ENCODE measurements around the gene FOXF1.

The FOXF1 gene

GRCh38 chr16:86528061-86528929 is 18.0 kb downstream of the FOXF1 start:
- intact Hi-C loops (cut with DNase I) = no loop called here
- DNase-seq = peak in 3 of 10 donors; percentile 50 to 60 (median 53)

GRCh38 chr16:86529160-86529559 is 18.8 kb downstream of the FOXF1 start:
- intact Hi-C loops (cut with DNase I) = no loop called here
- peak in 3 of 10 donors; percentile 8 to 45 (median 35) for DNase-seq

DNA sequence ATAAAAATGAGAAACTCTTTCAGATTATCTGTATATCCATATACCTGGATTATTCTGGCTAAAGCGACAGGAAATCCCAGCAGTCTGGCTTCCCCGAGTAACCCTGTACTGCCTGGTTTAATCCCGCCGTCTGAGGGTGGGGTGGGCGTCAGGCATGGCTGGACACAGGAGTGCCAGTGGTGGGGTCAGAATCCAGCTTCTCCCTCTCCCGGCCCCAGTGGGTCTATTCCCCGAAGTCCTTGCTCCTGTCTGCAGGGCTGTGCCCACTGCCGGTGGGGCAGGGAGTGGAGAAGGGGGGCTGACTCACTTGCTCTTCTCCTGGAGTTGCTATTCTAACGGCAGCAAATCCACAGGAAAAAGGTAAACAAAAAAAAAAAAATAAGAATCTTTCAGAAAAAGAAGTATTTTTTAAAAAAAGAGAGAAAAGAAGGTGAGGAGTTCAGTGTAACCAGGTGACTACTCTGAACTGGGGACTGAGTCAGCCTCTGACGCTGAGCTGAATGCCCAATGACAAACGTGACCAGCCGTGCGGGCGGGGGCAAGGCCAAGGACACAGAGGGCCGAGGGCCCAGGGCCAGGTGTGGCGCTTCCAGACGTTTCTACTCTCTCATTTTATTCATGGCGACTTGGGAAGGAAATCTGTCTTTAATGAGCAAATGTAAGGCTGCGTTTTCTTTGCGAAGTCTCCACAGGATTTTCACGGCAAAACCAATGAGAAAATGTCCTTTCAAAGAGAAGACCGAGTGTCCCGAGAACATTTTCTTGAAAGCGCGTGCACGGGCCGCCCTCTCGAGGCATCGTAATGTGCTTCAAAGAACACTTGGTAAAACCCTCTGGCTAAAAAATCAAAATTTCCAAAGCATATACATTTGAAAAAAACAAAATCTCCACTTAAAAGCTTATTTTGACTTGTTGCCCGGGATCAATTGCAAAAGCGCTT is 20.2 kb downstream of the FOXF1 start:
- DNase-seq = peak in 3 of 10 donors; percentile 72 to 82 (median 79)
- intact Hi-C loops (cut with DNase I) = no loop called here

GRCh38 chr16:86531191-86531545 is 20.8 kb downstream of the FOXF1 start:
- DNase-seq = peak; percentile 69 to 97 (median 85)
- intact Hi-C loops (cut with DNase I) = no loop called here

DNA sequence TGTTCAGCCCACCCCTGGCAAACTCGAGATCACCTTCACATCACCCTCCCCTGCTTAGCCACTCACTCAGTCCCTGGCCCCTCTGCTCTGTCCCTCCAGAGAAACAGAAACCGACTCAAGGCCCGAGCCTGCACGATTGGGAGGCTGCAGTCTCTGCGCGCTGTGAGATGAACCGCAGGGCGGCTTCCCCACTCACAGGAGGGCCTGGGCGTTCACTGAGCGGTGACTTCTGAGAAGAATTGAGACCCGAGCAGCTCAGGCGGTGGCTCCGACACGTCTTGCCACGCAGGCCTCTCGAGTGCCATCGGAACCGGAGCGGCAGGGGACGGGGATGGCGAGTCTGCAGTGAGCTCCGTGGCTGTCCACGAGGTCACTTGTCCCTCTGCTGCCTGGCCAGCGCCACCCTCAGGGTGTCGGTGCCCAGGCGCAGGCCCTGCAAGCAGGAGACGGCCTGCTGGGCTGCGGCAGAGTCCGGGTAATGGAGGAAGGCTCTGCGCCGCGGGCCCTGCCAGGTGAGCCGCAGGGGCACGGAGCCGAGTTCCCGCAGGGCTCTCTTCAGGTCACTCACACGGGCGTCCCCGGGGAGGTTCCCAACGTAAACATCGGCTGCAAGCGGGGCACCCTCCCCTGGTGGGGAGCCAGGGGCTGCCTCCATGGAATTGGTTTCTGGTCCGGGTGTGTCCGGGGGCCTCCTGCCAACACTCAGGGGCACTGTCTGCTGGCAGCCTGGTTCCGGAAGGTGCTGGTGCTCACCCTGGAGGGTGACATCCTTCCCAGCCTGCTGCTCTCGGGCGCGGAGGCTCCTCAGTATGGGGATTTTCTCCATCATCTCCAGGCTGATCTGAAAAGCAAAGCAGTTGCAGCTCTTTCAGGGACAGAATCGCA is 21.6 kb downstream of the FOXF1 start:
- peak in 3 of 10 donors; percentile 66 to 83 (median 75) for DNase-seq
- intact Hi-C loops (cut with DNase I) = no loop called here

GRCh38 chr16:86532526-86532815 is 22.1 kb downstream of the FOXF1 start:
- intact Hi-C loops (cut with DNase I) = no loop called here
- peak in 1 of 10 donors; percentile 27 for DNase-seq

DNA sequence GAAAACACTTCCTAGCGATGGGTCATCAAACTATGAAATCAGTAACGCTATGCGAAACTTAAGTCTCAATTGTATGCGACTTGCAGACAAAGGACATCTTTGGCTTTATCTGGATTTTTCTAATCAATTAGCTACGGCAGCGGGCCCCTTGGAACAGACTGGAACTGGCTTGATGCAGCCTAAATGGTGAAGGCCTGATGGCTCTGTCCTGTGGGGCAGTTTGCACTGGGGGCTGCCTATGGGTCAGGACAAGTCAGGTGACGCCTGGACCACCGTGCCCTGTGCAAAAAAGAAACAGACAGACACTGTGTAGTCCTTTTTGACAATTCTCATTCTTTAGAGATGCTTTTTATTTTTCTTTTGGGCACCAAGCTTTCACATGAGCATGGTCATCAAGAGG is 22.7 kb downstream of the FOXF1 start:
- intact Hi-C loops (cut with DNase I) = no loop called here
- DNase-seq = peak in 3 of 10 donors; percentile 49 to 61 (median 55)

GRCh38 chr16:86533767-86534351 is 23.5 kb downstream of the FOXF1 start:
- intact Hi-C loops (cut with DNase I) = no loop called here
- peak in 1 of 10 donors; percentile 83 for DNase-seq

DNA sequence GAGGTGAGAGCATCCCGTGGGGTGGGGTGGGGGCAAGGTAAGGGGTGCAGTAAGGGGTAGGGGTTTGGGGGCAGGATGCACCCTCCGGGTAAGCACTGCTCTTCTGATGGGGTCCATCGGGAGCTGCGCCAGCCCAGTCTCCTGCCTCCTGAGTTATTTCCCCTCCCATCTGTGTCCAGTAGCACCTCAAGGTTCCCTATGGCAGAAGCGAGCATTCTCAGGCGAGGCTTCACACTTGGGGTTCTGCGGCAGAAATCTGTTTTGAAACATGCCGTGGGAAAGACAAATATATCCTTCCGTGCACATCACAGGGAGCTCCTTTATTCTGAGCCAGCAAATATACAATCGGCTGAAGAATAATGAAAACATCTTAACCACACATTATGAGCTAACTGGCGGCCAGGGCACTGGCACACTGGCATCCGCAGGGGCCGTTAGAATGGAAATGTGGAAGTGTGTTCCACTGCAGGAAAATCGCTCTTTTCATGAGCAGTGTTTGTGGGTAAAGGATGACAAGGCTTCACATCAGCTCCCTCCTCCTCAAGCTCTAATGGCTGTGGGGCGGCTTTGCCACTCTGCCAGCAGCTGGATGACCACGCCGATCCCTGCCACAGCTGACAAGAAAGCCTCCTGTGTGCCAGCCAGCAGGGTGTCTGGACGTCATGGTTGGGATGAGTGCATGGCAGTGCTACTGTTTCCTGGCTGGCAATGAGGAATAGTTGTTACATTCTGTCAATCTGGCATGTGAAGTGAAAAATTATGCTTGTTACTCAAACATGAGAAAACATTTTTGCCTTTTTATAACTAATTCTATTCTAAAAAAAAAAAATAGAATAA is 24.7 kb downstream of the FOXF1 start:
- DNase-seq = peak in 7 of 10 donors; percentile 61 to 96 (median 76)
- intact Hi-C loops (cut with DNase I) = no loop called here

GRCh38 chr16:86536621-86537020 is 26.3 kb downstream of the FOXF1 start:
- DNase-seq = peak in 1 of 10 donors; percentile 54
- intact Hi-C loops (cut with DNase I) = no loop called here

DNA sequence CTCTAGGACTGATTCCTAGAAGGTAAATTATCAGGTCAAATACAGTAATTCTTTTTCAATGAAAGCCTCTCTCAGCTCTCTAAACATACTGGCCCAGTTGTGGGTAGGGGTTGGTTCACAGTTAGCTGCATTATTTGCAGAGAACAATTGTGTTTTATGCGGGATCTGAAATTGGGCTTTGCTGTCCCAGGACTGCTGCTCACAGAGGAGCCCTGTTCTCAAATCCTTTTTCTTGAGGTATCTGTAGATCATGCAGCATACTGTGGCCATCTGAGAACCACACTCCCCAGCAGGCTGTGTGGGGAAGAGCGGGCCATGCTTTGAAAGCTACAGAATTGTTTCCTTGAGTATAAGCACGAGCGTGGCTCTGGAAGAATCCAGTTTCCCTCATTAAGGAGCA is 27.2 kb downstream of the FOXF1 start:
- peak in 1 of 10 donors; percentile 6 for DNase-seq
- intact Hi-C loops (cut with DNase I) = no loop called here

GRCh38 chr16:86538196-86538780 is 28.0 kb downstream of the FOXF1 start:
- DNase-seq = peak in 1 of 10 donors; percentile 32
- intact Hi-C loops (cut with DNase I) = no loop called here

DNA sequence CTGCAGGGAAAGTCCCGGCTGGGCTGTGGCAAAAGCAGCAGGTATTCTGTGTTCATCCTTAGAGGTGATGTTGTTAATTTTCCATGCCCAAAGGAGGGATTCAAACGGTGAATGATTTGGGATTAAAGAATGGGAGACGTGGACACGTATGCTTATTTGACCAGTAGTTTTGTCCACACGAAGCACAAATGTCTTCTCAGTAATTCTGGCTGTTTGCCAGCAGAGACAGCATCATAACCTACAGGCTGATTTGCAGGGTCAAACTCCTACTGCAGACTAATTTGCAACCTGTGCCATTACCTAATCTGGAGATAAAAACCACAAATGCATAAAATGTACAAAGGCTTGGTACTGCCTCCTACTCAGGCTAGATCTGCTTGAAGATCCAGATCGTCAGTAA is 30.6 kb downstream of the FOXF1 start:
- intact Hi-C loops (cut with DNase I) = no loop called here
- DNase-seq = no peak

- DNase-seq = no peak
- intact Hi-C loops (cut with DNase I) = no loop called here
Observed at GRCh38 chr16:86541560-86541959, 31.2 kb downstream of the FOXF1 start.

- peak in 1 of 10 donors; percentile 65 for DNase-seq
- intact Hi-C loops (cut with DNase I) = no loop called here
Observed at GRCh38 chr16:86542756-86543750, 32.7 kb downstream of the FOXF1 start.

DNA sequence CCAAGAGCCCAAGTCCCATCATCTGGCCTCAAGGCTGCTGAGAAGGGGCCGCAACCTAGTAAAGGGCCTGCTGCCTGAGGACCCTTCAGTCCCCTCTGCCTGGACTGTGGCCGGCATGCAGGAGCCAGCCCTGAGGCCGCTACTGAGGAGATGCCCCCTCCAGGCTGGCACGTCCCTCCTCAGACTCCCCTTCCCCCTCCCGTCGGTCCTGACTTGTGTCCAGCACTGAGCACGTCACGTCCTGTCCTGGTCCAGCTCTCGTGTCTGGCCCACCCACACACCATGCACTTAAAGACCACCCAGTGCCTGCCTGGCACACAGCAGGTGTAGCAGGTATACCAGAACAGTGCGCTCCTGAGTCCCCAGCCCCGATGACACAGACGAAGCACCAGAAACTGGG is 35.2 kb downstream of the FOXF1 start:
- DNase-seq = peak in 2 of 10 donors; percentile 5 to 46
- intact Hi-C loops (cut with DNase I) = no loop called here

- intact Hi-C loops (cut with DNase I) = no loop called here
- DNase-seq = peak in 1 of 10 donors; percentile 55
Observed at GRCh38 chr16:86545954-86546637, 35.8 kb downstream of the FOXF1 start.
